Activated CD8-positive, alpha-beta memory T cell treated with anti-CD3 and anti-CD28 coated beads for 48 hours (primary cell): ENCODE measurements around the gene DYSF.
"Not testable (repeated sequence)": the region's sequence is repeated elsewhere in the genome, so short reads cannot be mapped to it uniquely, and the experiment has no call there.

Experiments used
- DNase-seq, 3 experiments: peaks; one replicate each; pipeline ENCODE4 v3.0.0-alpha.2; 2020; ENCODE audit warnings: low read depth in 2 of 3, low spot score in 2 of 3

The DYSF gene

DNA sequence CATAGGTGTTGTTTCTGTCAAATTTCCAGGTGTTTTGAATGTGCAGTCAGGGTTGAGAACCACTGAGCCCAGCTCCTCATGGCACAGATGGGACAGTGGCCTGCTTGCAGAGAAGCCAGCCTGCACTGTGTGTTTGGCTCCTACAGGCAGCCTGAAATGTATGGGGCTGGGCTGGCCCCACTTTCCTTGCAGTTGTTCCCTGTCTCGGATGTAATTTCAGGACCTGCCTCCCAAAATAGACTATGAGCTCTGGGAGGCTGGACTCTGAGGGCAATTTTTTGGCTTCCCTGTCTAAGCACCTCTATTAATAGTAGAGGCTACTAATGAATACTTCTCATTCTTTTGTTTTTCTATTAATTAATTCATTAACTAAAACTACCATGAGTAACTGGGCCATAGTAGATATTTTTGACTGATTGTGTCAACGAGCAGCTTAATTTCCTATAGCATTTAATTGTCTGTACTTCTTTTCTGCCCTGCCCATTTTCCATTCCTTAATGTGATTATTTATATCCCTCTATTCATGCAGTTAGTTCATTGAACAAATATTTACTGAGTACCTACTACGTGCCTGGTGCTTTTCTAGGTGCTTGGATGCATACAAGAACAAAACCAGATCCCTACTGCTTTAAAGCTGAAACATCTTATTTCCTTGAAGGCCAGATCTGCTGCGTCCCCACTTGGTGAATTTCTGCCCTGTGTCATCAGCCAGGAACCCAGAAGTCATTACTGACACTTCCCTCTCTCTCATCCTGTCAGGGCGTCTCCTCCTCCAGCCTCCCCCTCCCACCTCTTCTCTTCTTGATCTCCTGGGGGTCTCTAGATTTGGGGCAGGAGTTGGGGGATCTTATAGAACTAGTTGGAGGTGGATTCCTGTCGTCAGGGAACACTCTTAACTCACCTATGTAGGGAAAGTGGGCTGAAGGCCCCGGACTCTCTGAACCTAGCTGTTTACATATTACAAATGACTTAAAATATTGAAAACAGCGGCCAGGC is 16.3 kb downstream of the DYSF start:
- DNase-seq = no peak

DNA sequence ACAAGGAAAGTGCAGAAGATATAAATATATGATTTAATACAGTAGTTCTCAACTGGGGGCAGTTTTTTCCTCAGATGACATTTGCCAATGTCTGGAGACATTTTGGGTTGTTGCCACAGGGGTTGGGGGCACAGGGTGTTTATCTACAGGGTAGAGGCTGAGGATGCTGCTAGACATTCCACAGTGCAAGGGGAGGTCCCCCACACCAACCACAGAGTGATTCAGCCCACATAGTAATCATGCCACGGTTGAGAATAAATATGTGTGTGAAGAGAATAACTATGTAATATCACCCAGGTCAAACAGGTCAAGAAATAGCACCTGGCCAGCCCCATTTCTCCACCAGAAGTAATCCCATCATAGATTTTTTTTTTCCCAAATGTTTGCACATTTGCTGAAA is 17.9 kb downstream of the DYSF start:
- no peak for DNase-seq

DNA sequence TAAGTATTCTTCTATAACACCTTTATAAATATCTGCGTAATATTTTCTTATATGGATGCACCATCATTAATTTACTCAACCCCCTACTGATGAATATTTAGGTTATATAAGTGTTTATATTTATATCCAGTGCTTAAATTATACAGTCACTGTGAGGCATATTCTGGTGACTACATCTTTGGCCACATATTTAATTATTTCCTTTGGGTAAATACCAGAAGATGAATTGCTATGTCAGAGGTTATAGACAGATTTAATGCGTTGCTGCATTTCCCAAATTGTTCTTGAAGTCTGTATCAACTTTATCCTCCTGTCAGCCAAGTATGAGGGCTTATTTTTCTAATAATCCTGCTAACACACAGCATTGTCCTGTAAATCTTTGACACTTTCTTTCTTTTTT is 18.7 kb downstream of the DYSF start:
- DNase-seq = no peak

DNA sequence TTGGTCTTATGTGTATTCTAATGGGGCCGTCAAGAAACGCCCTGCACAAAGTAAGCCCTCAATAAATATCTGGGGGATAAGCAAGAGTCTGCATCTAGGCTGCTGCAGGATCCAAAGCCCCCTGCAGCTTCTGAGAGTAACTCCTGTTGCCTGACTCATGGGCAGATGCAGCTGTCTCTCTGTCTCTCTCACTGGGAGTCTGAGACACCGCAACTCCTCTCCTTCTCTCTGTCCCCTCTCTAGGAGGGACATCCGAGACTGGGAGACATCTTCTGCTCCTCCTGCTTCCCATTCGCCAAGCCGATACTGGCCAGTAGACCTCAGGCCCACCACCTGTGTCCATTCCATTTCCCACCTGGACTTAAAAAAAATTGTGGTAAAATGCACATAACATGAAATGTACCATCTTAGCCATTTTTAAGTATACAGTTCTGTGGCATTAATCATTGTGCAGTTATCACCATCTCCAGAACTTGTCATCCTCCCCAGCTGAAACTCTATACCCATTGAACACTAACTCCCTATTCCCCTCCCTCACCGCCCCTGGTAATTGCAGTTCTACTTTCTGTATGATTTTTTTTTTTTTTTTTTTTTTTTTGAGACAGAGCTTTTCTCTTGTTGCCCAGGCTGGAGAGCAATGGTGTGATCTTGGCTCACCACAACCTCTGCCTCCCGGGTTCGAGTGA is 20.1 kb downstream of the DYSF start:
- DNase-seq = no peak

DNA sequence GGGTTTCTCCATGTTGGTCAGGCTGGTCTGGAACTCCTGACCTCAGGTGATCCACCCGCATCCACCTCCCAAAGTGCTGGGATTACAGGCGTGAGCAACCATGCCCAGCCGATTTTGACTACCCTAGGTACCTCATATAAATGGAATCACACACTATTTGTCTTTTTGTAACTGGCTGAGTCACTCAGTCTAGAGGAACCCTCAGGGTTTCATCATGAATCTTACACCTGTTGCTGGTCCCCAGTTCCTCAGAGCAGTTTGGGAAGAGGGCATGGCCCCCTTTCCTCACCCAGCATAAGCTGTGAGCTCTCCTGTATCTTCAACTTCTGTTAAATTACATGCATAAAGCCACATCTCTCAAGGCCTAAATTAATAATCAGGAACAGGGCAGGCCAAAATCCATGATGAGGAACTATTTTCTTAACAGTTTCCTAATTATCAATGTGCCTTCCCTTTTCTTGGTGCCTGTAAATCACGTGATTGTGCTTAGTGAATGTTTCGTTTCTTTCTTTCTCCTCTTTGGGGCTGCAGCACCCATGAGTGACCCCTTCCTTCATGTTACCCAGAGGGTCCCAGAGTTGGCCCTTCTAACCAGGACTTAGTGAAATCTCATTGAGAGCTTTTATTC is 20.9 kb downstream of the DYSF start:
- DNase-seq = no peak

DNA sequence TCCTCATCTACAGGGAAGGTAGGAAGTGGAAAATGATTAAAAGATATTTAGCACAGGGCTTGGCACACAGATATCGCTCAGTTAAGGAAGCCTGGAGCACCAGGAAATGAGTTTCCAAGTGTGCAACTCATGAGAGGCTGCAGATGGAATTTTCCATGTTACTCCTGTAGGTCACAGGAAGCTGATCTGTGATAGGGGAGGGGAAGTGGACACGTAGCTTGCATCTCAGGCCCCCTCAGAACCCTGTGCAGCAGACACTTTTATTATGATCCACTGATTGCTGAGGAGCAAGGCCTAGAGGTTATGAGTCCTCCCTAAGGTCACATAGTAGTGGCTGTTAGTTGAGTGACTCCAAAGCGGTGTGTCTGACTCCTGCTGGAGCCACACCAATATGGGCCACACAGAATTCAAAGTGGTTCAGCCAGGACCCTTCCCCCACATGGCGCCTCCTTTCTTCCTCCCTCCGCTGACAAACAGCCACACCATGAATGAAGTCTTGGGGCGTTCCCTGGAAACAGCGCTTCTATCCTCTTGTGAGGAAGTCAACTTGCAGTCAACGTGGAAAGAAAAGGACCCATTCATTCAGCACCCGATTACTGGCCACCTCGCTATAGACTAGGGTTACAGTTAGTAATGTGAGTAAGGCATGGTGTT is 21.5 kb downstream of the DYSF start:
- no peak for DNase-seq

DNA sequence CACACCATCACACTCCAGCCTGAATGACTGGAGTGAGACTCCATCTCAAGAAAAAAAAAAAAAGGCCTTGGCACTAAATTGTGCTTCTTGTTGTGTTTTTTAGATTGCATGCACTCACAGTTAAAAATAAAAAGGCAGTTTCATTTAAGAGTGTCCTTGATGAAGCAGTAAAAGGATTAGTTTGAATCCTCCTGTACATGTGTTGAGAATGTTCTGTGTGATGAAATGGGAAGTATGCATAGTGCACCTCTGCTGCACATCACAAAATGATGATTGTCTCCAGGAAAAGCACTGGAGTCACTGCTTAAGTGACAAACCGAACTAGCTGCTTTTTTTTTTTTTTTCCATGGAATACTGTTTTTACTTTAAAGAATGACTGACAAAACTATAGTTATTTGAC is 23.1 kb downstream of the DYSF start:
- DNase-seq = no peak

DNA sequence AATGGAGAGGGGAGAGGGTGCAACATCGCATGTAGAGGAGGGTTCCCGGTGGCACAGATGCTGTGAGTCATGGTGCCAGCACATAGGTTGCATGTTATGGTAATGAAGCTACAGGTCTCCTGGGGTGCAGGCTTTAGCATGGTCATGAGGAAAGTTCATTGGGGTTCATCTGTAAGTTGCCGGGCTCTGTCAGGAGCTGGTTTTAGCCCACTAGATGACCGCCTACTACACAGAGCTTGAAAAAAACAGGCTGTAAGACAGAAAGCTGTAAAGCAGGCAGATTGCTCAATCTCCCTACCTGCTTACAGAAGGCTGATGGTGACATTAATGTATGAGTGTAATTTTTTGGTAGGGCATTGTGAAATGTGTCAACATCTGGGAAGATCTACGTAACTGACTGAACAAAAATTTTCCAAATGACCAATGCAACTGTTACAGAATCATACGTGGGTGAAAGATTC is 23.9 kb downstream of the DYSF start:
- DNase-seq = no peak

DNA sequence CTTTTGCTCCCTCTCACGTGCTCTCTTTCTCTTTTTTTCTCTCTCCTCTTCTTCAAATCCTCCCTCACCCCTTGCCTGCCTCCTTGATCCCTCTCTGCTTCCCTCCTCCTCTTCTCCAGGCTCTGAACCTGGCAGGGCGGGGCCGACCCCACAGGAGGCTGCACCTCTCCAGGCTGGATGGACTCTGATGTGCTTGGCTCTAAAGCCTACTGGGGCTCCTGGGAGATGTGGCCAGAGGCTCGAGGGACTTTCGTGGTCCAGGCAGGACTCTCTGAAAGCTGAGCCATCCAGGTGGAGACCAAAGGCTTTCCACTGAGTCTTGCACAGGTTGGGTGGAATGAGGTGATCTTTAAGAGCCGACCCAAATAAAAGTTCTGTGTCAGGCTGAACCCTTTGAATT is 25.4 kb downstream of the DYSF start:
- DNase-seq = no peak

DNA sequence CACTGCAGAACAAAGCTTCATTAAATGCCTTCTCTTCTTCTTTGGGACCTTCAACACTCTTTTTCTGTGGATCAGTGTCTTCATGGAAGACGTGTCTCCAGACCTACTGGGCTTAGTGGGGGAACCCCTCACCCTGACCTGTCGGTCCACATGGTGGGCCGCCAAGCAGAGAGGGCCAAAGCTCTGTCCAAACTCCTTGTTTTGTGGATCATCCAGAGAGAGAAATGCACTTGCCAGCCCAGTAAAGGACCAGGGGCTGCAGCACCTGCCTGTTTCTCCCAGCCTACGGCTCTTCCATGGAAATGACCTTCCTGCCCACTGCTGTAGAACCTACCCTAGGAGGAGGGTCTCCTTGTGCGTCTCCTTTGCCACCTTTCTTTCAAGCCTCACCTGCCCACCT is 25.9 kb downstream of the DYSF start:
- no peak for DNase-seq

DNA sequence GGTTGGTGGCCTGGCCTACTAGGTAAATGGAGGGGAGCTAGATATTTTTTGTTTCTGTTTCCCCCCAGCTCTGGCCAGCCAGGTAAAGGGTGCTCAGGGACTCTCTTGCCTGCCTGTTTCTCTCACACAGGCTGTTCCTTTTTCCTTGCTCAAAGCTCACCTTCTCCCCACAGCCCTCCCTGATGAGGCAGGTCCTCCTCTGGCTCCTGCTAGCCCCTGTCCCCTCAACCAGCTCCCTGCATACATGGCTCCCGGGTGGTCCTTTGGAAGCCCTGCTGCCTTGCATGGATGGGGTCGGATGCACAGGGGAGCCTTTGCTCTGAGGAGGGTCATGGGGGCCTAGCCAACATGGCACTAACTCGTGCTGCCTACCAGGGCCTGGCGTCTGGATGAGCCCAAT is 27.8 kb downstream of the DYSF start:
- no peak for DNase-seq

DNA sequence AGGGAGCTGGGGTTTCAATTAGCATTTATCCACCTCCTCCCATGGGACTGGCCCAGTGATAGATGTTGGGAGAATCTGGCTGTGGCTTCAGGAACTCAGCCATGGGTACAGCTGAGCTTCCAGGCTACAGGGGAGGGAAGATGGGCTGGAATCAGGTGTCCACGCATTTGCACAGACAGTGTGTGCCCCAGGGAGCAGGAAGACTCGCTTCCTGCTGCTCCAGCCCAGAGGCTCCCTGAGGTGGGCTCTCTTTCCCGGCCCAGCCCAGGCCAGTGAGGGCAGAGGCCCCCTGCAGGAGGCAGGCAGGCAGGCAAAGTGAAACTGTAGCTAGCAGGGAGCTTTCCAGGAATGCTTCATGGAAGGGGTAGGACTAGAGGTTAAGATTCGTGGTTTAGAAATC is 28.7 kb downstream of the DYSF start:
- no peak for DNase-seq

DNA sequence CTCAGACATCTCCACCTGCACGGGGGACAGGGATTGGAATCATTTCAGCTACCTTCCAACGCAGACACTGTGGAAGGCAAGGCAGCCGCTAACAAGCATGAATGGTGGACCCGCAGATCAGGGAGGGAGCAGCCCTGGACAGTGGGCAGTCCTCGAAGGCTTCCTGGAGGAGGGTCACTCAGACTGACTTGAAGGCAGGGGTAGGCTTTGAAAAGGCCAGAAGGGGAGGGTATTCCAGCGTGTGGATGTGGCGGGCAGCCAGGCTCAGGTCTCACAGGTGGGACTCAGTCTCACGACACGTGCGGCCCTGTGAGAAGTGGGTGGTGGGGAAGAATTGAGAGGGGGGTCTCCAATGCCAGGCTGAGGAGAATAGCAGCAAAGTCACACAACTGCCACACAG is 29.9 kb downstream of the DYSF start:
- no peak for DNase-seq

DNA sequence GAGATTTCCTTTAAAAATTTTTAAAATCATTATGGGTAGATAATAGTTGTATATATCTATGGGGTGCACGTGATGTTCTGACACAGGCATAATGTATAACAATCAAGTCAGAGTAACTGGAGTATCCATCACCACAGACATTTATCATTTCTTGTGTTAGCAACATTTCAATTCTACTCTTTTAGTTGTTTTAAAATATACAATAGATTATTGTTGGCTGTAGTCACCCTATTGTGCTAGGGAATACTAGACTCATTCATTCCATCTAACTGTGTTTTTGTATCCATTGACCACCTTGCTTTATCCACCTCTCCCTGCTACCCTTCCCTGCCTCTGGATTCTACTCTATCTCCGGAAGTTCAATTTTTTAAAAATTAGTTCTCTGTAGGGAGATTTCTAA is 31.0 kb downstream of the DYSF start:
- no peak for DNase-seq

DNA sequence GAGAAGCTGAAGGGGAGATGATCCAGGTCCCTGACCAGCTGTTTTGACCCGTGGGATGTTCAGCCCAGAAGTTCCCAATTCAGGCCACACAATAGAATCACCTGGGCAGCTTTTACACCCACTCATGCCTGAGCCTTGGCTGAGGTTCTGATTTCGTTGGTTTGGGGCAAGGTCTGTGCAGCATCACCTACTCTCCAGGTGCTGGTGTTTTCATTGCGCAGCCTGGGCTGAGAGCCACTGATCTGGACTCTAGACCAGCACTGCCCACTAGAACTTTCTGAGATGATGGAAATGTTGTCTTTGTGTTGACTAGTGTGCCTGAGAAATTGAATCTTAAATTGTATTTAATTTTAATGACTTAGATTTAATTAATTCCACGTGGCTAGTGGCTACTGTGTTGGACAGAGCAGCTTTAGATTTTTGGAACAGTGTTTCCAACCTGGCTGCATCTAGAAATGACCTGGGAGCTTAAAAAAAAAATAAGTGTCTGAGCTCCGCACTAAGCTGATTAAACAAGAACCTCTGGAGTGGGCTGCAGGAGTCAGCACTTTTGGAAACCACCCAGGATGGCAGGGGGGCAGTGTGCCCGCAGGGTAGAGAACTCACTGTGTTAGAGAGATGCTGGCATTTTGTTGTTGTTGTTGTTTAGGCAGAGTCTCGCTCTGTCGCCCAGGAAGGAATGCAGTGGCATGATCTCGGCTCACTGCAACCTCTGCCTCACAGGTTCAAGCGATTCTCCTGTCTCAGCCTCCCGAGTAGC is 33.7 kb downstream of the DYSF start:
- no peak for DNase-seq

DNA sequence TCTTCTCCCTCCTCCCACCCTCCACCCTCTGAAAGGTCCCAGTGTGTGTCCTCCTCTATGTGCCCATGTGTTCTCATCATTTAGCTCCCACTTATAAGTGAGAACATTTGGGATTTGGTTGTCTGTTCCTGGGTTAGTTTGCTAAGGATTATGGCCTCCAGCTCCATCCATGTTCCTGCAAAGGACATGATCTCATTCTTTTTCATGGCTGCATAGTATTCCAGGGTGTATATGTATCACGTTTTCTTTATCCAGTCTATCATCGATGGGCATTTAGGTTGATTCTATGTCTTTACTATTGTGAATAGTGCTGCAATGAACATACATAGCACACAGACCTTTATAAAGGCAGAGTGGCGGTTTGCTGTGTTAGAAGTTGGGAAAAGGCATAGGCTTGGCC is 38.2 kb downstream of the DYSF start:
- not testable (repeated sequence) for DNase-seq

DNA sequence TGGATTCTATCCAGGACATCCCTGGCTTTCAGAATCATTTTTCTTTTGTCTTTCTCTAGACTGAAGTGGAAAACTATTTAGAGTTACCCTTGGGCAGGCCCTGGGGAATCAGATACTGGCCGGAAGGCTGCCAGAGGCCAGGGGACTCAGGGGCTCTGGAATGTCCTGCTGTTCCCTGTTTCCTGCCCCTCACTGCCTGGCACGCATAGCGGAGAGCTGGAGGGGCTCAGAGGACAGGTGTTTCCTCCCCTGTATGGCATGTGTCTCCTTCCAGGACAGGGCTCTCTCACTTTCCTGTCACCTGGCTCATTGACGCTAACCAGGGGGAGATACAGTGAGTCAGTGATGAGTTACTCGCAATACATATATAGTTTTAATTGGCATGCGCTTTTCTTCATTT is 38.8 kb downstream of the DYSF start:
- no peak for DNase-seq

DNA sequence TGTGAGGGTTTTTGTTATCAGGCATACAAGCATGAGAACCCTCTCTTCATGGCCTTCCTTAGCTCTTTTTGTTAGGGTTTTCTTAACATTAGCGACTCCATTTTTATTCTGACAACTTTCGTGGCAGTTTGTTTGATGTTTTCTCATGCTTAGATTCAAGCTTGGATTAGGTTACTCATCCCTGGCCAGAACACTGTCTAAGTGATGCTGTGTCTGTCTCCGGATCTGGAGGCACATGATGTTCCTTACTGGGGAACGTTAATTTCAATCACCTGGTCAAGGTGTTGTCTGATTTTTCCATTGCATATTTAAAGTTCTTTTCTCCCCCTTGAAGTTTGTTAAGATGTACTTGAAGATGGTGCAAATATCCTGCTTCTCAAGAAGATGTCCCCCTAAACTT is 40.7 kb downstream of the DYSF start:
- no peak for DNase-seq

DNA sequence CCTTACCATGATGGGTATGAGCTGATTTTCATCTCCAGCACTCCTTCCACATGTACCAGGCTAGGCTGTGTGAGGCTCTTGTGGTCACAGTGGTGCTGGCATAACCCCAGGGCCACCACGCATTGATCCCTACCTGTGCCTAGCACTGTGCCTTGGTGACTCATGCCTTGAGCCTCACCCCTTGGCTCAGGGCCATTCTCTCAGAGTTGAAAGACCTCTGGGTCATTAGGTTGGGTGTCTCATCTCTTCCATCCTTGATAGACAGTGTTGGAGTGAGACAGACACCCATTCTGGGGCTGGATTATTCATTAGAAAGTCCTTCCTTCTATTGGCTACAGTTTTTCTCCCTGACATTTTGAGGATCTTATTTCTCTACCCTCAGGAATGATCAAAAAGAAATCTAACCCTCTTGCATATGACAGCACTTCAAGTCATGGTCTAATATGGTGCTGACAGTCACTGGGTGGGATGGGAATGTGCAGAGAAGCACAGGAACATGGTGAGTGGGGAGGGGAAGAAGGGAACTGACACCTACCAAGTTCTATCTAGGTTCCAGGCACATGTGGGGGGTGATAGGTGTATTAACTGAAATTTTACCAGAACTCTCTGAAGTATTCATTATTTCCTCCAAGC is 41.3 kb downstream of the DYSF start:
- DNase-seq = no peak

DNA sequence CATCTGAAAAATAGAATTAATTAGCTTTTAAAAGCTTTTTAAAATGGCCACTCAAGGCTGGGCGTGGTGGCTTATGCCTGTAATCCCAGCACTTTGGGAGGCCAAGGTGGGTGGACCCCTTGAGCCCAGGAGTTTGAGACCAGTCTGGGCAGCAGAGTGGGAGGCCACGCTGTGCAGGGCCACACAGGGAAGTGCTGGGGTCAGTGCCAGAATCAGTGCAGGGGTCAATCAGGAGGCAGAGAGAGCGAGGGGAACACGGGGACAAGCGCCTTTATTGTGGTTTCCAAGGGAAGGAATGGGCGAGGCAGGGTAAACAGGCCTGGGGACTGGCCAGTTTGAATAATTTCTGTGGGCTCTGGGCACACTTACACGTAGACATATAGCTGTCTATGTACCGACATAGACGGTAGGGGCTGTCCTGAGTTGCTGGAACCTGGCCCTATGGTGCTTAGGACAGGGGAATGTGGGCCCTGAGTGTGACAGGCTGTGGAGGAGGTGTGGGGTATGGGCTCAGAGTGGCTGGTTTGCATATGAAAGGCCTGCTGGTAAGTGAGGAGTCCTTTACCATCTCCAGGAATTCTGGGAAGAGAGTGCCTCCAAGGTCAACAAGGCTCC is 42.9 kb downstream of the DYSF start:
- no peak for DNase-seq
